ENCODE measurements around the gene ADAM30.

The ADAM30 gene

DNA sequence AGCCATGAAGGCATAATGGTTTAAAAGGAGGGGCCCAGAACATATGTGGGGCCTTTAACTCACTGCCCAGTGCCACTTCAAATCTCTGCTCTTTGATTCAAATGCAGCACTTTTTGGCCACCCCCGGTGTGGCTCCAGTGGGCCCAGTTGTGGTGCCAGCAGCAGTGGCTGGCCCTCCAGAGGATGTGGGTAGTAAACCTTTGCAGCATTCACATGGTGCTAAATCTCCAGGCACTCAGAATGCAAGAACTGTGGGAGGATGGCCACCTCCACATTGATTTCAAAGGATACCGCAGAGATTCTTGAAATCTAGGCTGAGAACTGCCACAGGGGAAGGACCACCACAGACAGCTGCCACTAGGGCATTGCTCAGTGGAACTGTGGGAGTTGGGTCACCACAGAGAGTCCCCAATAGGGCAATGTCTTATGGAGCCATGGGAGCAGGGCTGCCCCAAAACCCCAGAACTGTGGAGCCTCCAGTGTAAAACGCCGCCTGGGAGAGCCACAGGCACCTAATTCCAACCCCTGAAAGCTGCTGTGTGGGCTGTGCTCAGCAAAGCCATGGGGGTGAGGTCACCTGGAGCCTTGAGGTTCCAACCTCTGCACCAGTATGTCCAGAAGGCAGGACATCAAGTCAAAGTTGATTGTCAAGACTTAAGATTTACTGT lies 6.6 kb upstream of the ADAM30 start:
- no peak overlapping the region for H3K27ac ChIP-seq
- CTCF ChIA-PET: no interaction called here
- DNase-seq (ENCODE audit: low spot score): no peak
- POLR2A ChIA-PET (ENCODE audit: low non-redundant PET): no interaction called here
- TF ChIP-seq, protein P1, sequence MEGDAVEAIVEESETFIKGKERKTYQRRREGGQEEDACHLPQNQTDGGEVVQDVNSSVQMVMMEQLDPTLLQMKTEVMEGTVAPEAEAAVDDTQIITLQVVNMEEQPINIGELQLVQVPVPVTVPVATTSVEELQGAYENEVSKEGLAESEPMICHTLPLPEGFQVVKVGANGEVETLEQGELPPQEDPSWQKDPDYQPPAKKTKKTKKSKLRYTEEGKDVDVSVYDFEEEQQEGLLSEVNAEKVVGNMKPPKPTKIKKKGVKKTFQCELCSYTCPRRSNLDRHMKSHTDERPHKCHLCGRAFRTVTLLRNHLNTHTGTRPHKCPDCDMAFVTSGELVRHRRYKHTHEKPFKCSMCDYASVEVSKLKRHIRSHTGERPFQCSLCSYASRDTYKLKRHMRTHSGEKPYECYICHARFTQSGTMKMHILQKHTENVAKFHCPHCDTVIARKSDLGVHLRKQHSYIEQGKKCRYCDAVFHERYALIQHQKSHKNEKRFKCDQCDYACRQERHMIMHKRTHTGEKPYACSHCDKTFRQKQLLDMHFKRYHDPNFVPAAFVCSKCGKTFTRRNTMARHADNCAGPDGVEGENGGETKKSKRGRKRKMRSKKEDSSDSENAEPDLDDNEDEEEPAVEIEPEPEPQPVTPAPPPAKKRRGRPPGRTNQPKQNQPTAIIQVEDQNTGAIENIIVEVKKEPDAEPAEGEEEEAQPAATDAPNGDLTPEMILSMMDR (conservative IDR thresholded peaks at IDR 0.05; ENCODE audit: low read depth): no peak

GRCh38 chr1:119898981-119899720 lies 2.8 kb upstream of the ADAM30 start:
- no peak for DNase-seq (ENCODE audit: low spot score)
- TF ChIP-seq, protein P1 (conservative IDR thresholded peaks at IDR 0.05; ENCODE audit: low read depth): no peak
- no peak overlapping the region for H3K27ac ChIP-seq
- ChIA-PET POLR2A (ENCODE audit: low non-redundant PET) (no interaction called here), CTCF (no interaction called here)

DNA sequence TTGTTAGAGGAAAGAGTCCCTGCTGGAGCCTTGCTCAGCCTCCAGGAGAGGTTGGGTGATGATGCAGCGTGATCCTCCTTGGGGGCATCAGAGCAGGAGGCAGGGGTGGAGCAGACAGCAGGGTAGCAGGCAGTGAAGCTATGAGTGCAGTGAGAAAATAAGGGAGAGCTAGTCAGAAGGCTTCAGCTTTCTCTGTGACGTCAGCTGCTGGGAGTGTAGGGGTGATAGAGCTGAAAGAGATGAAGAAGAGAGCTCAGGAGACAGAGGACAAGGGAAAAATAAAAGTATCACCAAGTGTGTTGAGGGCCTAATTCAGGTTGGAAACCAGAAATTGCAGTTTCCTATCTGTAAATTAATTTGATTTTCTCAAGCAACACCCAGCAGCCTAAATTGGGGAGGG lies 2.2 kb upstream of the ADAM30 start:
- ChIA-PET CTCF (interaction anchor here (0.6 kb wide), 1 partner anchor 13 kb away, joined by 3 read pairs; no protein-coding TSS in a partner anchor), POLR2A (ENCODE audit: low non-redundant PET) (no interaction called here)

GRCh38 chr1:119895102-119895501 lies 1.2 kb downstream of the ADAM30 start:
- ChIA-PET CTCF (no interaction called here), POLR2A (ENCODE audit: low non-redundant PET) (no interaction called here)
- peak; percentile 13 for DNase-seq (ENCODE audit: low spot score)
- H3K27ac ChIP-seq: no peak overlapping the region
- TF ChIP-seq, protein P1 (conservative IDR thresholded peaks at IDR 0.05; ENCODE audit: low read depth): no peak

More for the DNA sequence above, 2.2 kb upstream of the ADAM30 start:
- no peak overlapping the region for H3K27ac ChIP-seq
- TF ChIP-seq, protein P1 (conservative IDR thresholded peaks at IDR 0.05; ENCODE audit: low read depth): no peak
- DNase-seq (ENCODE audit: low spot score): no peak

DNA sequence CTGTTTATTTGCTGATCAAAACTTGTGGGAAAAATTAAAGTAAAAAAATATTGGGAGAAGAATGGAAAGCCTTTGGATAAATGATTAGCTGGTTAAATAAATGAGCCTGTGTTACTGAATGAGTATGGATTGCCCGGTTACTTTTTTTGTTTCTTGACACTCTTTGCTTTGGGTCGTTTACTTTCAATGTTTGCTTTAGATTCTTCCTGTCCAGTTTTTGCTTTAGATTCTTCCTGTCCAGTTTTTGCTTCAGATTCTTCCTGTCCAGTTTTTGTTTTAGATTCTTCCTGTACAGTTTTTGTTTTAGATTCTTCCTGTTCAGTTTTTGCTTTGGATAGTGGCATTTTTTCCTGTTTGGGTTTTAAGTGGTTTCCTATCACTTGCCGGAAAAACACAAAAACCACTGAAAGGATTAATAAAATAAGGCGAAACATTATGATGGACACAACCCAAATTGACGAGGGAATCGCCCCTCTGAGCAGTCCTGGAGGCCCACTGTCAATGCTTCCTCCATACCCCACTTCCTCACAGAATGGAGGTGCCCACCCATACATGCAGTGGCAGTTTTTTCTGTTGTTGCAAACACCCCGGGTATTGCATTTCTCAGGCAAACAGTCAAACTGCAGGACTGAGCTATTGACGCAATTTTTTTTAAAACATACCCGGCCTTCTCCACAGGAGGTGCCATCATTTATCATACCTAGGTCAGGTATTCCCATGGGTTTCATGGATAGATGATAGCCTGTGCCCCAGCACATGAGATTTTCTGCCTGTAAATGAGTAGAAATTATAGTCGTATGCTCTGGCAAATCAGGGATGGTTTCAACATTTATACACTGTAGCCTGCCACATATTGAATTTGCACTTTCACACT lies 2.3 kb downstream of the ADAM30 start:
- ChIA-PET CTCF (no interaction called here), POLR2A (ENCODE audit: low non-redundant PET) (interaction anchor here (0.6 kb wide), 1 partner anchor 140 kb away, joined by 3 read pairs; no protein-coding TSS in a partner anchor)
- TF ChIP-seq, protein P1 (conservative IDR thresholded peaks at IDR 0.05; ENCODE audit: low read depth): no peak
- DNase-seq (ENCODE audit: low spot score): no peak
- no peak overlapping the region for H3K27ac ChIP-seq

DNA sequence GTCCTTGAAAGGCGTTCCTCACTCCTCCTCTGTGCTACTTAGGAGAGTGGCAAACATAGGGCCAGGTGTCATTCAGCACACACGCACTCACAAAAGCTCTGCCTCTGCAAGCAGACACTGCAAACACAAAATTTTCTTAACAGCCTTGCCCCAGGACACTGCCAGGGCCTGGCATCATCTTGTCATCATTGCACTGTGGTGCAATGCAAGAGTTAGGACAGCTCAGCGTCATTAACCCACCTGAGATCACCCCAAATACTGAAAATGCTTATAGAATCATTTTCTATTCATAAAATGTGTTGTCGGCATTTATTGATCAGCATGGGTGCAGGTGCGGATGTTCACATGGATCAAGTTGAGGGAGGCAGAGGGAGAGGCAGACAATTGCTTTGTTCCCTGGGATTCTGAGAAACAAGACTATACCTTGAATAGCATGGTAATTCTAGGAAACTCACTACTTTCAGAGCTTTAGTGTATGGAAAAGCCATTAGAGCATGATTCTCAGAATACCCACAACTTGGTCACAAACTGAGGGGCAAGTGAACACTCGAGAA lies 3.0 kb downstream of the ADAM30 start:
- ChIA-PET POLR2A (ENCODE audit: low non-redundant PET) (interaction anchor here (0.6 kb wide), 1 partner anchor 139 kb away, joined by 3 read pairs; no protein-coding TSS in a partner anchor), CTCF (no interaction called here)
- no peak overlapping the region for H3K27ac ChIP-seq
- no peak for DNase-seq (ENCODE audit: low spot score)
- TF ChIP-seq, protein P1 (conservative IDR thresholded peaks at IDR 0.05; ENCODE audit: low read depth): no peak
